ENCODE results near the gene SF3B6. TPM values are rescaled to one million over a fixed set of nuclear protein-coding genes. Genes with fewer than 3 reads are reported as not detected.

SF3B6 gene
- total and polyA plus RNA-seq, 2 donors (not counting 3 experiments of a cell fraction or from before 2014, with no cell fraction given) = 105 to 150 TPM

DNA sequence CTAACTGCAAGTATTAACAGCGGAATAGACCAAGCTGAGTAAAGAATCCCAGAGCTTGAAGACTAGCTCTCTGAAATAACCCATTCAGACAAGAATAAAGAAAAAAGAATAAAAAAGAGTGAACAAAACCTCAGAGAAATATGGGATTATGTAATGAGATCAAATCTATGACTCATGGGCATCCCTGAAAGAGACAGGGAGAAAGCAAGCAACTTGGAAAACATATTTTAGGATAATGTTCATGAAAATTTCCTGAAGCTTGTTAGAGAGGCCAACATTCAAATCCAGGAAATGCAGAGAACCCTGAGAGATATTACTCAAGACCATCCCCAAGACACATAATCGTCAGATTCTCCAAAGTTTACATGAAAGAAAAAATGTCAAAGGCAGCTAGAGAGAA lies 29.7 kb upstream of the SF3B6 start:
- no peaks in the 10 kb centered on the region for H3K79me2 ChIP-seq (ENCODE audit: control insufficient read depth, insufficient read depth, low read length)
- no peak for FAIRE-seq
- no peak overlapping the region for H3K4me2 ChIP-seq (ENCODE audit: insufficient read depth, low read length)
- TF ChIP-seq JUN (IDR thresholded peaks at IDR 0.05; ENCODE audit: borderline replicate concordance, insufficient read depth, insufficient read length, low read depth) (no peak), EZH2 (IDR thresholded peaks at IDR 0.05; ENCODE audit: borderline replicate concordance, low read depth, low read length, severe bottlenecking) (no peak), POLR2AphosphoS5 (IDR thresholded peaks at IDR 0.05; ENCODE audit: insufficient read depth, low read depth, low read length) (no peak), FOS (IDR thresholded peaks at IDR 0.05; ENCODE audit: borderline replicate concordance, insufficient read depth, low read length) (no peak), MYC (IDR thresholded peaks at IDR 0.05; ENCODE audit: low read depth, low read length) (no peak), POLR2A (IDR thresholded peaks at IDR 0.05; ENCODE audit: low read depth, low read length) (no peak), CTCF (IDR thresholded peaks at IDR 0.05; ENCODE audit: extremely low read depth in 1 of 2, insufficient read depth in 1 of 2, low read depth in 1 of 2, low read length in 2 of 2) (no peak), GATA2 (IDR thresholded peaks at IDR 0.05; ENCODE audit: insufficient read depth, insufficient read length, low read depth, low read length) (no peak)
- TF ChIP-seq, protein P1, sequence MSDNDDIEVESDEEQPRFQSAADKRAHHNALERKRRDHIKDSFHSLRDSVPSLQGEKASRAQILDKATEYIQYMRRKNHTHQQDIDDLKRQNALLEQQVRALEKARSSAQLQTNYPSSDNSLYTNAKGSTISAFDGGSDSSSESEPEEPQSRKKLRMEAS (IDR thresholded peaks at IDR 0.05; ENCODE audit: insufficient read depth, insufficient read length) = no peak
- H4K20me1 ChIP-seq (replicated peaks; ENCODE audit: control insufficient read depth, extremely low read depth, insufficient read depth, low read length) = no peaks in the 10 kb centered on the region
- no peaks in the 10 kb centered on the region for H3K9me3 ChIP-seq (replicated peaks; ENCODE audit: control insufficient read depth, insufficient read depth, low read length)
- no peak overlapping the region for H2AFZ ChIP-seq (ENCODE audit: low read depth, low read length)
- dilution Hi-C loops (cut with MboI; ENCODE audit: extremely low pct_ligation_motif_present, low sequenced_read_pairs) (no loop called here), intact Hi-C loops (cut with micrococcal nuclease) (no loop called here)
- ChIA-PET CTCF (interaction anchor here (0.6 to 0.7 kb wide), 3 partner anchors 20 to 40 kb away, joined by 3 to 4 read pairs (median 3); partner anchors contain the start of gene TP53I3), POLR2A (no interaction called here)
- BruUV-seq (replicated peaks) = no TSS peak
- H3K4me1 ChIP-seq (ENCODE audit: control insufficient read depth, extremely low read depth, insufficient read depth, low read length) = no peaks in the 10 kb centered on the region
- H3K27me3 ChIP-seq (ENCODE audit: control insufficient read depth in 2 of 2, insufficient read depth in 2 of 2, low read length in 2 of 2) = peaks cover 0 to 2% of the 10 kb centered on the region in 2 experiments
- H3K27ac ChIP-seq (ENCODE audit: insufficient read depth, low read depth, low read length) = no peak overlapping the region
- H3K9me1 ChIP-seq (replicated peaks; ENCODE audit: control insufficient read depth, extremely low read depth, insufficient read depth, low read length) = no peaks in the 10 kb centered on the region
- no peak for DNase-seq (ENCODE audit: low read depth, low spot score)
- no peak overlapping the region for H3K4me3 ChIP-seq (replicated peaks in 1 of 3; ENCODE audit: insufficient read depth in 1 of 3, low read depth in 1 of 3, low read length in 3 of 3)
- H3K9ac ChIP-seq (replicated peaks; ENCODE audit: extremely low read depth, insufficient read depth, low read length) = no peak overlapping the region
- H3K36me3 ChIP-seq (ENCODE audit: control insufficient read depth in 2 of 2, extremely low read depth in 1 of 2, insufficient read depth in 2 of 2, low read length in 2 of 2) = no peaks in the 10 kb centered on the region

Data from endothelial cell of umbilical vein (primary cell).